Fibroblast of pulmonary artery (primary cell): ENCODE data around the gene ACADS.

Experiments
- DNase-seq: peaks from one replicate; pipeline ENCODE4 v3.0.0-alpha.2; 2010; ENCODE audit warnings: low read depth
- H3K4me3 ChIP-seq: replicated peaks from 2 replicates; pipeline ENCODE4 v1.5.1; 2011; ENCODE audit warnings: low read depth, mild to moderate bottlenecking, control low read depth, low read length, moderate library complexity
- CTCF ChIP-seq: IDR thresholded peaks from 2 replicates; pipeline ENCODE4 v1.5.1; 2011; ENCODE audit warnings: mild to moderate bottlenecking, control low read depth, low read length, inconsistent platforms; ENCODE audit errors: missing control alignments

The ACADS gene

GRCh38 chr12:120710031-120710804, 15.4 kb upstream of the ACADS start, which contains the start of gene UNC119B:
Gene UNC119B (plus strand): TSS chr12:120710458. CDS start chr12:120710475, 17 bp downstream.
- DNase-seq = no peak
- peak within 1 kb of the TSS; percentile 77 for H3K4me3 ChIP-seq
- TF ChIP-seq CTCF = no peak

GRCh38 chr12:120710805-120711296, 14.8 kb upstream of the ACADS start:
- DNase-seq = no peak
- TF ChIP-seq CTCF = no peak
- peak overlapping the region; percentile 77 for H3K4me3 ChIP-seq

GRCh38 chr12:120711411-120711810, 14.2 kb upstream of the ACADS start:
- peak overlapping the region; percentile 77 for H3K4me3 ChIP-seq
- no peak for DNase-seq

GRCh38 chr12:120712610-120713009, 13.0 kb upstream of the ACADS start:
- DNase-seq = no peak
- H3K4me3 ChIP-seq = no peak overlapping the region
- no peak for TF ChIP-seq CTCF

More at GRCh38 chr12:120711411-120711810, 14.2 kb upstream of the ACADS start:
- no peak for TF ChIP-seq CTCF

GRCh38 chr12:120713861-120714482, 11.7 kb upstream of the ACADS start:
- TF ChIP-seq CTCF = peak; percentile 88
- H3K4me3 ChIP-seq = no peak overlapping the region
- DNase-seq = peak; percentile 87

GRCh38 chr12:120718055-120718454, 7.6 kb upstream of the ACADS start:
- DNase-seq = no peak
- no peak for TF ChIP-seq CTCF
- H3K4me3 ChIP-seq = no peak overlapping the region
